Activated CD8-positive, alpha-beta T cell treated with anti-CD3 and anti-CD28 coated beads for 36 hours (primary cell): ENCODE measurements around the gene CDH22. TPM values are rescaled to one million over a fixed set of nuclear protein-coding genes. Genes with fewer than 3 reads are reported as not detected.

Experiments used
- ATAC-seq: fragments of 200-7000 bp; cut with Tn5 transposase; one replicate; pipeline ENCODE4 v1.10.0; 2021; ENCODE audit warnings: mild to moderate bottlenecking, moderate library complexity
- CTCF ChIA-PET: fragments of 350-600 bp; sonication (Branson Sonifier 250); formaldehyde crosslinking; loops from one replicate; lab custom pipeline; 2021; ENCODE audit warnings: antibody characterized with exemption; lab: Charles Lee
- POLR2A ChIA-PET: fragments of 350-600 bp; sonication (Branson Sonifier 250); formaldehyde crosslinking; loops from one replicate; lab custom pipeline; 2021; ENCODE audit warnings: antibody characterized with exemption; lab: Charles Lee
- DNase-seq: peaks from one replicate; pipeline ENCODE4 v3.0.0-alpha.2; 2020
- H3K27ac Mint-ChIP-seq: one replicate; pipeline ENCODE4 v1.8.0; 2021; ENCODE audit warnings: mild to moderate bottlenecking, mixed read lengths
- H3K27me3 Mint-ChIP-seq: one replicate; pipeline ENCODE4 v1.8.0; 2021; ENCODE audit warnings: mixed read lengths
- H3K36me3 Mint-ChIP-seq: one replicate; pipeline ENCODE4 v1.8.0; 2021; ENCODE audit warnings: low read depth, mixed read lengths
- H3K4me1 Mint-ChIP-seq: one replicate; pipeline ENCODE4 v1.8.0; 2021; ENCODE audit warnings: low read depth, mixed read lengths
- H3K4me3 Mint-ChIP-seq: one replicate; pipeline ENCODE4 v1.8.0; 2021; ENCODE audit warnings: mild to moderate bottlenecking, moderate library complexity, mixed read lengths
- H3K9me3 Mint-ChIP-seq: one replicate; pipeline ENCODE4 v1.8.0; 2021; ENCODE audit warnings: mixed read lengths
- CTCF ChIP-seq: fragments of 200-600 bp; IDR thresholded peaks from one replicate; pipeline ENCODE4 v1.8.0; 2022; ENCODE audit warnings: antibody characterized with exemption, mild to moderate bottlenecking
- intact Hi-C: fragments of 100-400 bp; cut with micrococcal nuclease; formaldehyde crosslinking; loops from one replicate; pipeline ENCODE4 v1.10.0; 2022
- total RNA-seq, 2 experiments: library from RNA; stranded (reverse); gene quantifications; one replicate each; pipeline ENCODE4 v1.2.3, GENCODE V29; 2021

The CDH22 gene
- total RNA-seq, 2 experiments from 2014 or later = not detected

- ATAC-seq (no peak), DNase-seq (no peak)
- ChIA-PET CTCF (interaction anchor here (0.8 kb wide), 1 partner anchor 223 kb away, joined by 3 read pairs; no protein-coding TSS in a partner anchor), POLR2A (no interaction called here)
- peaks cover 16% of the 10 kb centered on the region for H3K27me3 Mint-ChIP-seq
- H3K9me3 Mint-ChIP-seq = no peaks in the 10 kb centered on the region
- intact Hi-C loops = no loop called here
- H3K27ac Mint-ChIP-seq = no peak overlapping the region
- no peaks in the 10 kb centered on the region for H3K36me3 Mint-ChIP-seq
- H3K4me1 Mint-ChIP-seq = no peaks in the 10 kb centered on the region
- no peak for TF ChIP-seq CTCF
- no peak overlapping the region for H3K4me3 Mint-ChIP-seq
These were observed 78.2 kb downstream of the CDH22 start for GRCh38 chr20:46230106-46230491.

GRCh38 chr20:46229478-46230105, 78.7 kb downstream of the CDH22 start:
- H3K27me3 Mint-ChIP-seq = peaks cover 16% of the 10 kb centered on the region
- DNase-seq (no peak), ATAC-seq (no peak)
- H3K9me3 Mint-ChIP-seq = no peaks in the 10 kb centered on the region
- no peaks in the 10 kb centered on the region for H3K4me1 Mint-ChIP-seq
- intact Hi-C loops = no loop called here
- no peaks in the 10 kb centered on the region for H3K36me3 Mint-ChIP-seq
- H3K4me3 Mint-ChIP-seq = no peak overlapping the region
- no peak overlapping the region for H3K27ac Mint-ChIP-seq
- TF ChIP-seq CTCF = no peak
- POLR2A ChIA-PET = no interaction called here
- CTCF ChIA-PET = no interaction called here

- Mint-ChIP-seq H3K36me3 (no peaks in the 10 kb centered on the region), H3K4me1 (no peaks in the 10 kb centered on the region), H3K9me3 (no peaks in the 10 kb centered on the region), H3K4me3 (no peak overlapping the region), H3K27ac (no peak overlapping the region), H3K27me3 (peaks cover 19% of the 10 kb centered on the region)
- ChIA-PET CTCF (no interaction called here), POLR2A (interaction anchor here (0.9 kb wide), 1 partner anchor 14 kb away, joined by 3 read pairs; no protein-coding TSS in a partner anchor)
- TF ChIP-seq CTCF = no peak
- no peak for DNase-seq
- intact Hi-C loops = no loop called here
- no peak for ATAC-seq
These were observed 79.6 kb downstream of the CDH22 start for GRCh38 chr20:46228670-46229069.

GRCh38 chr20:46227272-46227767, 81.0 kb downstream of the CDH22 start:
- Mint-ChIP-seq H3K9me3 (no peaks in the 10 kb centered on the region), H3K4me1 (no peaks in the 10 kb centered on the region), H3K27me3 (peaks cover 21% of the 10 kb centered on the region), H3K4me3 (no peak overlapping the region), H3K27ac (no peak overlapping the region), H3K36me3 (no peaks in the 10 kb centered on the region)
- ATAC-seq = no peak
- DNase-seq = no peak
- POLR2A ChIA-PET = no interaction called here
- intact Hi-C loops = no loop called here
- CTCF ChIA-PET = no interaction called here
- TF ChIP-seq CTCF = no peak

- ChIA-PET POLR2A (no interaction called here), CTCF (no interaction called here)
- DNase-seq = peak; percentile 11
- Mint-ChIP-seq H3K4me3 (no peak overlapping the region), H3K36me3 (no peaks in the 10 kb centered on the region), H3K27me3 (peaks cover 21% of the 10 kb centered on the region), H3K9me3 (no peaks in the 10 kb centered on the region), H3K4me1 (no peaks in the 10 kb centered on the region), H3K27ac (no peak overlapping the region)
- intact Hi-C loops = no loop called here
- ATAC-seq = no peak
- TF ChIP-seq CTCF = no peak
These were observed 81.7 kb downstream of the CDH22 start for GRCh38 chr20:46226602-46227001.
